NCI-H2029 treated with DMSO at 0.1 percent for 48 hours (cell line): ENCODE measurements around the gene OLFML2B.
"Not testable (repeated sequence)": the region's sequence is repeated elsewhere in the genome, so short reads cannot be mapped to it uniquely, and the experiment has no call there.

Experiments
- DNase-seq: peaks from one replicate; lab custom pipeline; 2025; lab: John Stamatoyannopoulos, UW

The OLFML2B gene

GRCh38 chr1:162035241-162035640 lies 11.6 kb upstream of the OLFML2B start:
- peak; percentile 47 for DNase-seq

- DNase-seq, result no peak
Measured at GRCh38 chr1:162033428-162033827, 9.8 kb upstream of the OLFML2B start.

GRCh38 chr1:162030759-162031280 lies 7.2 kb upstream of the OLFML2B start:
- no peak for DNase-seq

- DNase-seq, result no peak
Measured at GRCh38 chr1:162029157-162029556, 5.5 kb upstream of the OLFML2B start.

GRCh38 chr1:162028726-162029125 lies 5.1 kb upstream of the OLFML2B start:
- DNase-seq, result no peak

GRCh38 chr1:162026881-162027280 lies 3.2 kb upstream of the OLFML2B start:
- no peak for DNase-seq

- DNase-seq, result no peak
Measured at GRCh38 chr1:162025541-162025940, 1.9 kb upstream of the OLFML2B start.

- DNase-seq, result no peak
Measured at GRCh38 chr1:162023181-162023546, 505 bp downstream of the OLFML2B start.

- no peak for DNase-seq
Measured at GRCh38 chr1:162022626-162023025, 1.0 kb downstream of the OLFML2B start.

- DNase-seq, result no peak
Measured at GRCh38 chr1:162021124-162021523, 2.5 kb downstream of the OLFML2B start.

- DNase-seq, result no peak
Measured at GRCh38 chr1:162020150-162020549, 3.5 kb downstream of the OLFML2B start.

- DNase-seq, result no peak
Measured at GRCh38 chr1:162019446-162019845, 4.2 kb downstream of the OLFML2B start.

GRCh38 chr1:162019006-162019405 lies 4.7 kb downstream of the OLFML2B start:
- peak; percentile 99 for DNase-seq

- DNase-seq, result peak; percentile 19
Measured at GRCh38 chr1:162018418-162018817, 5.3 kb downstream of the OLFML2B start.

- not testable (repeated sequence) for DNase-seq
Measured at GRCh38 chr1:162017791-162018190, 5.9 kb downstream of the OLFML2B start.

GRCh38 chr1:162016631-162017030 lies 7.0 kb downstream of the OLFML2B start:
- no peak for DNase-seq

GRCh38 chr1:162015196-162015595 lies 8.5 kb downstream of the OLFML2B start:
- no peak for DNase-seq

GRCh38 chr1:162014202-162014601 lies 9.5 kb downstream of the OLFML2B start:
- DNase-seq, result no peak

GRCh38 chr1:162013289-162013688 lies 10.4 kb downstream of the OLFML2B start:
- DNase-seq, result no peak

GRCh38 chr1:162011337-162012012 lies 12.2 kb downstream of the OLFML2B start:
- DNase-seq, result no peak

GRCh38 chr1:162010175-162010506 lies 13.5 kb downstream of the OLFML2B start:
- no peak for DNase-seq

GRCh38 chr1:162009501-162010174 lies 14.0 kb downstream of the OLFML2B start:
- no peak for DNase-seq

GRCh38 chr1:162008799-162009198 lies 14.9 kb downstream of the OLFML2B start:
- DNase-seq, result no peak

- no peak for DNase-seq
Measured at GRCh38 chr1:162007466-162007865, 16.2 kb downstream of the OLFML2B start.
